GM23248 (cell line): ENCODE data around the gene EXOC1L. TPM values are rescaled to one million over a fixed set of nuclear protein-coding genes. Genes with fewer than 3 reads are reported as not detected.

Source experiments
- DNase-seq: peaks from one replicate; pipeline ENCODE4 v3.0.0-alpha.2; 2015
- H2AFZ ChIP-seq: fragments of 200-600 bp; sonication (generic); 2 replicates; pipeline ENCODE4 v1.6.1; 2016; ENCODE audit warnings: antibody characterized with exemption
- H3F3A ChIP-seq: fragments of 200-600 bp; sonication (generic); 2 replicates; pipeline ENCODE4 v1.6.1; 2016; ENCODE audit warnings: mild to moderate bottlenecking, antibody characterized with exemption, mixed run types; ENCODE audit not compliant: insufficient read depth
- H3K27ac ChIP-seq: fragments of 200-600 bp; sonication (generic); 2 replicates; pipeline ENCODE4 v1.5.1; 2016; ENCODE audit warnings: mild to moderate bottlenecking
- H3K27me3 ChIP-seq: fragments of 200-600 bp; sonication (generic); replicated peaks from 2 replicates; pipeline ENCODE4 v1.6.1; 2016; ENCODE audit warnings: mild to moderate bottlenecking; ENCODE audit not compliant: insufficient read depth
- H3K36me3 ChIP-seq: fragments of 200-600 bp; sonication (generic); 2 replicates; pipeline ENCODE4 v1.6.1; 2016; ENCODE audit warnings: low read depth, mild to moderate bottlenecking
- H3K4me1 ChIP-seq: fragments of 200-600 bp; sonication (generic); 2 replicates; pipeline ENCODE4 v1.6.1; 2016; ENCODE audit warnings: mild to moderate bottlenecking; ENCODE audit not compliant: insufficient read depth
- H3K4me2 ChIP-seq: fragments of 200-600 bp; sonication (generic); one replicate; pipeline ENCODE4 v1.6.1; 2016; ENCODE audit warnings: mild to moderate bottlenecking; ENCODE audit not compliant: unreplicated experiment
- H3K4me3 ChIP-seq: fragments of 200-600 bp; sonication (generic); 2 replicates; pipeline ENCODE4 v1.5.1; 2016; ENCODE audit warnings: mild to moderate bottlenecking
- H3K79me2 ChIP-seq: fragments of 200-600 bp; sonication (generic); 2 replicates; pipeline ENCODE4 v1.6.1; 2016; ENCODE audit warnings: mild to moderate bottlenecking; ENCODE audit not compliant: insufficient read depth
- H3K9ac ChIP-seq: fragments of 200-600 bp; sonication (generic); 2 replicates; pipeline ENCODE4 v1.6.1; 2016; ENCODE audit warnings: mild to moderate bottlenecking
- H3K9me2 ChIP-seq: fragments of 200-600 bp; sonication (generic); 2 replicates; pipeline ENCODE4 v1.6.1; 2016; ENCODE audit warnings: mixed run types, mild to moderate bottlenecking, moderate library complexity; ENCODE audit not compliant: insufficient read depth
- H3K9me3 ChIP-seq: fragments of 200-600 bp; sonication (generic); one replicate; pipeline ENCODE4 v1.6.1; 2017; ENCODE audit warnings: low read depth
- H4K20me1 ChIP-seq: fragments of 200-600 bp; sonication (generic); 2 replicates; pipeline ENCODE4 v1.6.0; 2016; ENCODE audit not compliant: insufficient read depth
- EZH2 ChIP-seq: fragments of 200-600 bp; sonication (generic); IDR thresholded peaks from 2 replicates; pipeline ENCODE4 v1.6.1; 2018; ENCODE audit warnings: antibody characterized with exemption, mild to moderate bottlenecking; ENCODE audit not compliant: insufficient read depth, poor library complexity, severe bottlenecking
- EZH2phosphoT487 ChIP-seq: fragments of 200-600 bp; sonication (generic); IDR thresholded peaks from 2 replicates; pipeline ENCODE4 v1.6.1; 2018; ENCODE audit warnings: antibody characterized with exemption, moderate library complexity, mild to moderate bottlenecking, low read depth; ENCODE audit not compliant: insufficient read depth
- WGBS, 2 experiments: methylation state at CpG; one replicate each; pipeline ENCODE4 v1.1.6; 2015 to 2017; ENCODE audit warnings: low lambda C conversion rate in 2 of 2, low coverage in 1 of 2; ENCODE audit errors: missing lambda C conversion rate in 2 of 2; 5-methylcytosine and 5-hydroxymethylcytosine counted together
- in situ Hi-C: fragments of 300-500 bp; cut with MboI; formaldehyde crosslinking; loops from 2 replicates; pipeline ENCODE4 v1.15.0; 2020
- polyA plus RNA-seq: library from polyadenylated mRNA; unstranded; fragments of >200 nt; fragmentation: Nextera tagmentation; extraction: Ambion mirVana; gene quantifications from 2 replicates; pipeline ENCODE4 v1.2.1, GENCODE V29; 2016
- total RNA-seq: library from RNA; depleted of rRNA; stranded (reverse); fragments of >200 nt; shearing (Covaris generic); gene quantifications from 2 replicates; pipeline ENCODE4 v1.2.3, GENCODE V29; 2014

The EXOC1L gene
- total and polyA plus RNA-seq, 2 experiments from 2014 or later = not detected

GRCh38 chr4:55849724-55850123 is 30.1 kb downstream of the EXOC1L start:
- no peaks in the 10 kb centered on the region for H3K9me2 ChIP-seq
- H3K4me3 ChIP-seq = no peak overlapping the region
- H2AFZ ChIP-seq = no peak overlapping the region
- H4K20me1 ChIP-seq = no peaks in the 10 kb centered on the region
- H3K9me3 ChIP-seq = no peaks in the 10 kb centered on the region
- no peaks in the 10 kb centered on the region for H3K27me3 ChIP-seq
- no peak overlapping the region for H3K27ac ChIP-seq
- TF ChIP-seq EZH2 (no peak), EZH2phosphoT487 (no peak)
- no peak for DNase-seq
- no peak overlapping the region for H3K4me2 ChIP-seq
- H3K9ac ChIP-seq = no peak overlapping the region
- H3K4me1 ChIP-seq = peaks cover 6% of the 10 kb centered on the region
- no peaks in the 10 kb centered on the region for H3F3A ChIP-seq
- in situ Hi-C loops = loop anchor here (25.0 kb wide), 1 partner anchor 412 kb away; no protein-coding TSS in a partner anchor
- H3K79me2 ChIP-seq = peaks cover 11% of the 10 kb centered on the region
- 50 to 53% methylated on average over 9 of the region's 9 CpGs for WGBS, 2 experiments
- H3K36me3 ChIP-seq = no peaks in the 10 kb centered on the region

GRCh38 chr4:55851885-55852284 is 32.3 kb downstream of the EXOC1L start:
- H3K9me2 ChIP-seq = no peaks in the 10 kb centered on the region
- H3K4me3 ChIP-seq = no peak overlapping the region
- H3K9ac ChIP-seq = no peak overlapping the region
- in situ Hi-C loops = loop anchor here (25.0 kb wide), 1 partner anchor 415 kb away; no protein-coding TSS in a partner anchor
- no peaks in the 10 kb centered on the region for H3K36me3 ChIP-seq
- H3K9me3 ChIP-seq = no peaks in the 10 kb centered on the region
- H3K79me2 ChIP-seq = peaks cover 33% of the 10 kb centered on the region
- H3K4me2 ChIP-seq = no peak overlapping the region
- no peak for TF ChIP-seq EZH2phosphoT487
- TF ChIP-seq EZH2 = no peak
- no peak for DNase-seq
- H4K20me1 ChIP-seq = no peaks in the 10 kb centered on the region
- no peak overlapping the region; the same call in 1 of the 2 replicates for H2AFZ ChIP-seq
- H3K27ac ChIP-seq = no peak overlapping the region
- 44 to 47% methylated on average over 6 of the region's 6 CpGs for WGBS, 2 experiments
- peaks cover 11% of the 10 kb centered on the region for H3K4me1 ChIP-seq
- H3K27me3 ChIP-seq = no peaks in the 10 kb centered on the region
- H3F3A ChIP-seq = no peaks in the 10 kb centered on the region

DNA sequence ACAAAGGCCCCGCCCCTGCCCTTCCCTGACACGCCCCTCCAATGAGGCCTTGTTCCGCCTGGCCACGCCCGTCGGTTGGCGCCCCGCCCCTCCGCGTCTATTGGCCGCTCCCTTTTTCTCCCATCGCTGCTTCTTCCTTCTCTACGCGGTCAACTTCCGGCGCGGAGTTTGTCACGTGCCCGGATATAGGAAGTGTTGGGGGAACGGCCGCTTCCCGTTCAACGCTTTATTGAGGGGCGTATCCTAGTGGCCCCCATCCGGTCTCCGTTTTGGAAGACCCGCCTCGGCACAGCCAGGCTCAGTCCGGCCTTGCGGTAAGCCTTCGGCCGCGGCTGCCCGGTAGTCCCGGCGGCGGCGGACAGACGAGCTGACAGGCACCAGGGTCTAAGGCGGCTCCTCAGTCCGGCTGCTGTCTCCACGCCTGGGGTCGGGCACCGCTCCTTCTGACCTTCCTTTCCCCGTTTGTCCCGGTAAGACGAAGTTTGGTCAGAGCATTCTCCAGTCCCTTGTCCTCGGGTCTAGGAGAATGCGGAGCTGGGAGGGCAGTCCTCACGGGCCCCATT is 34.0 kb downstream of the EXOC1L start, which contains the start of gene EXOC1:
EXOC1 (plus strand) TSS at position 165 of the 563 bp plus-strand sequence. CDS start 4,676 bp downstream, outside the sequence.
- H3K4me3 ChIP-seq = peak within 1 kb of the TSS; percentile 98
- peak within 1 kb of the TSS; percentile 70 for H3K27ac ChIP-seq
- H3K9me2 ChIP-seq = no peaks in the 10 kb centered on the region
- TF ChIP-seq EZH2phosphoT487 (no peak), EZH2 (no peak)
- 1% methylated on average over 46 to 50 of the region's 50 CpGs for WGBS, 2 experiments
- H3K9me3 ChIP-seq = no peaks in the 10 kb centered on the region
- in situ Hi-C loops = loop anchor here (25.0 kb wide), 1 partner anchor 416 kb away; no protein-coding TSS in a partner anchor
- H3F3A ChIP-seq = no peaks in the 10 kb centered on the region
- DNase-seq = peak; percentile 99
- peak within 1 kb of the TSS; percentile 97 for H2AFZ ChIP-seq
- H3K27me3 ChIP-seq = no peaks in the 10 kb centered on the region
- H3K4me1 ChIP-seq = peaks cover 11% of the 10 kb centered on the region
- H3K9ac ChIP-seq = peak within 1 kb of the TSS; percentile 92
- H3K36me3 ChIP-seq = no peaks in the 10 kb centered on the region
- peaks cover 50% of the 10 kb centered on the region for H3K79me2 ChIP-seq
- H3K4me2 ChIP-seq = peak within 1 kb of the TSS; percentile 100
- no peaks in the 10 kb centered on the region for H4K20me1 ChIP-seq

DNA sequence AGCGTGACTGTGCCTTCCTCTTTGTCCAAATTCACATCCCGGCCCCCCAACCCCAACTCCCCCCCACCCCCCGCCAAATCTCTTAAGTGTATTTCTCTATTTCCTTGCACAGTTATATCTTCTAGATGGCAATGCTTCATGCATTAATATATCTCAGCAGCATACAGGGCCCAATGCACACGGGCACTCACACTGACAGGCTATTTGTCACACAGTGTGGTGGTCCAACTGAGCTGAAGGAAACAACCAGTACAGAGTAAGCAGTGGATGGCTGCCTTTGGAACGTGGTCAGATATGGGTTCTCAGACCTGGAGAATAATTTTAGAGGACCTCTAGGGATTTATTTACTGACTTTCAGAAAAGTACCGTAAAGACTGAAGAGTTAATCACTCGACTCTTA is 34.5 kb downstream of the EXOC1L start:
- WGBS, 2 experiments = 15 to 23% methylated on average over 5 to 7 of the region's 7 CpGs
- H3K36me3 ChIP-seq = no peaks in the 10 kb centered on the region
- peak overlapping the region; percentile 97 for H2AFZ ChIP-seq
- H3K79me2 ChIP-seq = peaks cover 55% of the 10 kb centered on the region
- H3K27me3 ChIP-seq = no peaks in the 10 kb centered on the region
- H3K9me3 ChIP-seq = no peaks in the 10 kb centered on the region
- no peaks in the 10 kb centered on the region for H4K20me1 ChIP-seq
- peak overlapping the region; percentile 98 for H3K4me3 ChIP-seq
- no peaks in the 10 kb centered on the region for H3K9me2 ChIP-seq
- in situ Hi-C loops = loop anchor here (25.0 kb wide), 1 partner anchor 417 kb away; no protein-coding TSS in a partner anchor
- peaks cover 11% of the 10 kb centered on the region for H3K4me1 ChIP-seq
- H3F3A ChIP-seq = no peaks in the 10 kb centered on the region
- DNase-seq = peak; percentile 34
- H3K9ac ChIP-seq = peak overlapping the region; percentile 92
- peak overlapping the region; percentile 100 for H3K4me2 ChIP-seq
- TF ChIP-seq EZH2phosphoT487 (no peak), EZH2 (no peak)
- peak overlapping the region; percentile 70; the same call in 1 of the 2 replicates for H3K27ac ChIP-seq
